Panc1 (cell line): Measurements from ENCODE around the gene SH3BGR. TPM values are rescaled to one million over a fixed set of nuclear protein-coding genes. Genes with fewer than 3 reads are reported as not detected.

Source experiments
- ATAC-seq: fragments of 200-7000 bp; cut with Tn5 transposase; 2 replicates; pipeline ENCODE4 v1.9.1; 2020; ENCODE audit warnings: mild to moderate bottlenecking, moderate library complexity
- BruUV-seq: library from RNA; stranded (reverse); fragments of 400-500 nt; replicated peaks from 2 replicates; lab custom pipeline; 2021; lab: Mats Ljungman, UMichigan
- CTCF ChIA-PET: fragments of 300-600 bp; sonication (Branson Sonifier 250); formaldehyde crosslinking; loops from one replicate; lab custom pipeline; 2022; ENCODE audit warnings: antibody characterized with exemption; lab: Charles Lee
- POLR2A ChIA-PET: fragments of 300-600 bp; sonication (Branson Sonifier 250); formaldehyde crosslinking; loops from one replicate; lab custom pipeline; 2022; ENCODE audit warnings: antibody characterized with exemption; lab: Charles Lee
- DNase-seq: peaks from one replicate; pipeline ENCODE4 v3.0.0-alpha.2; 2010; ENCODE audit warnings: low read depth, low spot score
- H3K27ac ChIP-seq: 2 replicates; pipeline ENCODE4 v1.5.1; 2011; ENCODE audit warnings: mild to moderate bottlenecking, low read length, inconsistent platforms
- H3K27me3 ChIP-seq: fragments of 200-500 bp; sonication (Bioruptor generic); 2 replicates; pipeline ENCODE4 v1.6.0; 2014; ENCODE audit warnings: low read length, inconsistent platforms; ENCODE audit not compliant: control insufficient read depth, insufficient read depth
- H3K36me3 ChIP-seq: fragments of 200-500 bp; sonication (Bioruptor generic); 2 replicates; pipeline ENCODE4 v1.5.1; 2014; ENCODE audit warnings: inconsistent platforms, mild to moderate bottlenecking, low read length, moderate library complexity; ENCODE audit not compliant: control insufficient read depth, insufficient read depth
- H3K4me1 ChIP-seq: 2 replicates; pipeline ENCODE4 v1.5.1; 2011; ENCODE audit warnings: inconsistent platforms, mild to moderate bottlenecking, low read length, moderate library complexity; ENCODE audit not compliant: control insufficient read depth, insufficient read depth
- H3K4me3 ChIP-seq, 2 experiments: 2 replicates each; pipeline ENCODE4 v1.5.1; 2011 to 2012; ENCODE audit warnings: low read depth in 2 of 2, low read length in 2 of 2, mild to moderate bottlenecking in 2 of 2, inconsistent platforms in 1 of 2, moderate library complexity in 1 of 2
- H3K9me3 ChIP-seq: fragments of 200-500 bp; sonication (Bioruptor generic); 2 replicates; pipeline ENCODE4 v1.5.1; 2014; ENCODE audit warnings: low read depth, mild to moderate bottlenecking, inconsistent platforms, low read length, moderate library complexity; ENCODE audit not compliant: control insufficient read depth, insufficient read depth
- POLR2AphosphoS5 ChIP-seq: IDR thresholded peaks from 2 replicates; pipeline ENCODE4 v1.6.1; 2012; ENCODE audit warnings: mild to moderate bottlenecking, low read depth, low read length, moderate library complexity
- SIN3A ChIP-seq: IDR thresholded peaks from 2 replicates; pipeline ENCODE4 v1.6.1; 2012; ENCODE audit warnings: low read depth, mild to moderate bottlenecking, low read length, moderate library complexity, borderline replicate concordance; ENCODE audit not compliant: insufficient read depth
- TCF7L2 ChIP-seq: IDR thresholded peaks from 2 replicates; pipeline ENCODE4 v1.6.1; 2011; ENCODE audit warnings: mild to moderate bottlenecking, low read depth, low read length, inconsistent platforms
- in situ Hi-C: cut with HindIII; loops from 2 replicates; pipeline ENCODE4 v1.10.0; 2016; ENCODE audit warnings: low sequenced_read_pairs, low pct_unique_long_range_greater_than_20kb
- intact Hi-C: fragments of 100-400 bp; cut with micrococcal nuclease; formaldehyde crosslinking; loops from one replicate; pipeline ENCODE4 v1.10.0; 2022; ENCODE audit not compliant: unreplicated experiment
- total RNA-seq: library from RNA; stranded (reverse); gene quantifications from one replicate; pipeline ENCODE4 v1.2.1, GENCODE V29; 2021; ENCODE audit not compliant: unreplicated experiment
- TF ChIP-seq, protein P1 (sequence below), 2 experiments: IDR thresholded peaks; 2 replicates each; pipeline ENCODE4 v1.6.1; 2011 to 2012; ENCODE audit warnings: low read depth in 2 of 2, control low read depth in 1 of 2, low read length in 1 of 2, mild to moderate bottlenecking in 1 of 2, moderate library complexity in 1 of 2; ENCODE audit not compliant: insufficient read depth in 1 of 2
- TF ChIP-seq, protein P2 (sequence below): fragments of 450-650 bp; IDR thresholded peaks from 2 replicates; pipeline ENCODE4 v1.5.1; 2017; ENCODE audit warnings: mild to moderate bottlenecking

SH3BGR gene
- total RNA-seq, 1 experiment from 2014 or later, result 1.7 TPM

DNA sequence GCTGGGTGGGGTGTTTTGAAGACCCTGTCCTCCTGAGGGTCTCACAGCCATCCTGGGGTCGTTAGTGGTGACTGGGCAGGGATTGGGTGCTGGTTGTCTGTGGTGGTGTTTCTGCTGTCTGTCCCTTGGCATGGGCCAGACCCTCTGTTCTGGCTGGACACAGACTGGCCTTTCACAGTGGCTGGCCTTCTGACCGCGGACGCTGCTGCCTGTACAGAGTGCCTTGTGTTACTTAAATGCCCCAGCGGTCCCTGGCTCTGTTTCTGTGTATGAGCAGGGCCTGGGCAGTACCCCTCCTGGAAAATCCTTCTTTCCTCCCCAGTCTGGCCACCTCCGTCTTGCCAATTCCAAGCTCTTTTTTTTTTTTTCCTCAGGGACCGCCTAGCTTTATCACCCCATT, 50.9 kb downstream of the SH3BGR start:
- ChIA-PET POLR2A (no interaction called here), CTCF (no interaction called here)
- TF ChIP-seq, protein P1, sequence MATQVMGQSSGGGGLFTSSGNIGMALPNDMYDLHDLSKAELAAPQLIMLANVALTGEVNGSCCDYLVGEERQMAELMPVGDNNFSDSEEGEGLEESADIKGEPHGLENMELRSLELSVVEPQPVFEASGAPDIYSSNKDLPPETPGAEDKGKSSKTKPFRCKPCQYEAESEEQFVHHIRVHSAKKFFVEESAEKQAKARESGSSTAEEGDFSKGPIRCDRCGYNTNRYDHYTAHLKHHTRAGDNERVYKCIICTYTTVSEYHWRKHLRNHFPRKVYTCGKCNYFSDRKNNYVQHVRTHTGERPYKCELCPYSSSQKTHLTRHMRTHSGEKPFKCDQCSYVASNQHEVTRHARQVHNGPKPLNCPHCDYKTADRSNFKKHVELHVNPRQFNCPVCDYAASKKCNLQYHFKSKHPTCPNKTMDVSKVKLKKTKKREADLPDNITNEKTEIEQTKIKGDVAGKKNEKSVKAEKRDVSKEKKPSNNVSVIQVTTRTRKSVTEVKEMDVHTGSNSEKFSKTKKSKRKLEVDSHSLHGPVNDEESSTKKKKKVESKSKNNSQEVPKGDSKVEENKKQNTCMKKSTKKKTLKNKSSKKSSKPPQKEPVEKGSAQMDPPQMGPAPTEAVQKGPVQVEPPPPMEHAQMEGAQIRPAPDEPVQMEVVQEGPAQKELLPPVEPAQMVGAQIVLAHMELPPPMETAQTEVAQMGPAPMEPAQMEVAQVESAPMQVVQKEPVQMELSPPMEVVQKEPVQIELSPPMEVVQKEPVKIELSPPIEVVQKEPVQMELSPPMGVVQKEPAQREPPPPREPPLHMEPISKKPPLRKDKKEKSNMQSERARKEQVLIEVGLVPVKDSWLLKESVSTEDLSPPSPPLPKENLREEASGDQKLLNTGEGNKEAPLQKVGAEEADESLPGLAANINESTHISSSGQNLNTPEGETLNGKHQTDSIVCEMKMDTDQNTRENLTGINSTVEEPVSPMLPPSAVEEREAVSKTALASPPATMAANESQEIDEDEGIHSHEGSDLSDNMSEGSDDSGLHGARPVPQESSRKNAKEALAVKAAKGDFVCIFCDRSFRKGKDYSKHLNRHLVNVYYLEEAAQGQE (IDR thresholded peaks at IDR 0.05; ENCODE audit: insufficient read depth in 1 of 2, low read depth in 2 of 2, low read length in 1 of 2), result no peak
- TF ChIP-seq, protein P2, sequence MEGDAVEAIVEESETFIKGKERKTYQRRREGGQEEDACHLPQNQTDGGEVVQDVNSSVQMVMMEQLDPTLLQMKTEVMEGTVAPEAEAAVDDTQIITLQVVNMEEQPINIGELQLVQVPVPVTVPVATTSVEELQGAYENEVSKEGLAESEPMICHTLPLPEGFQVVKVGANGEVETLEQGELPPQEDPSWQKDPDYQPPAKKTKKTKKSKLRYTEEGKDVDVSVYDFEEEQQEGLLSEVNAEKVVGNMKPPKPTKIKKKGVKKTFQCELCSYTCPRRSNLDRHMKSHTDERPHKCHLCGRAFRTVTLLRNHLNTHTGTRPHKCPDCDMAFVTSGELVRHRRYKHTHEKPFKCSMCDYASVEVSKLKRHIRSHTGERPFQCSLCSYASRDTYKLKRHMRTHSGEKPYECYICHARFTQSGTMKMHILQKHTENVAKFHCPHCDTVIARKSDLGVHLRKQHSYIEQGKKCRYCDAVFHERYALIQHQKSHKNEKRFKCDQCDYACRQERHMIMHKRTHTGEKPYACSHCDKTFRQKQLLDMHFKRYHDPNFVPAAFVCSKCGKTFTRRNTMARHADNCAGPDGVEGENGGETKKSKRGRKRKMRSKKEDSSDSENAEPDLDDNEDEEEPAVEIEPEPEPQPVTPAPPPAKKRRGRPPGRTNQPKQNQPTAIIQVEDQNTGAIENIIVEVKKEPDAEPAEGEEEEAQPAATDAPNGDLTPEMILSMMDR, result no peak
- TF ChIP-seq SIN3A, result no peak
- TF ChIP-seq POLR2AphosphoS5, result no peak
- TF ChIP-seq TCF7L2, result no peak
- no peak overlapping the region for H3K4me3 ChIP-seq
- BruUV-seq, result no TSS peak
- no peaks in the 10 kb centered on the region for H3K36me3 ChIP-seq
- in situ Hi-C loops, result no loop called here
- no peaks in the 10 kb centered on the region for H3K9me3 ChIP-seq
- no peaks in the 10 kb centered on the region for H3K27me3 ChIP-seq
- ATAC-seq (no peak), DNase-seq (no peak)
- intact Hi-C loops, result no loop called here
- H3K4me1 ChIP-seq, result no peaks in the 10 kb centered on the region
- no peak overlapping the region for H3K27ac ChIP-seq

DNA sequence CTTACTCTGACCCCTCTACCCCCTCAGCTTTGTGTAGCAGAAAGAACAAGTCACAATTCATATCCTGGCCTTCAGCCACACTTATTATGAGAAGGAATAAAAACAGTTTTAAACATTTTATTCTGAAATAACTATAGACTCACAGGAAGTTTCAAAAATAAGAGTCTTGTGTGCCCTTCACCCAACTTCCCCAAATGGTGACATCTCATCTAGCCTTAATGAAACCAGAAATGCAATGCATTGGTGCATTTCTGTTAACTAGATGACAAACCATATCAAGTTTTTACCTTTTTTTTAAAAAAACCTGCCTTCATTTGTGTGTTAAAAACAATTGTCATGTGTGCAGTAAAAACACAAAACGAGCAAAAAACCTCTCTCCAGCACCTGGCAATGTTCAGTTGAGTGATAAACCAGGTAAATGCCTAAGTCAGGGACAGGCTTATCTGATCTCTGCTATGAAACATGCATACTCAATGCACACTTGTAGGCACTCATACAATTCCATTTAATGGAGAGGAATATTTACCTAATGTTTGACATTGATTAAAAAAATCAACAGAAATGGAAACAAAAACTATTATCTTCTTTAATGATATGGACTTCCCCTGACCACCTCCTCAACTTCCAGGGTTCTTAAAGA, 51.5 kb downstream of the SH3BGR start:
- intact Hi-C loops (no loop called here), in situ Hi-C loops (no loop called here)
- H3K27ac ChIP-seq, result no peak overlapping the region
- DNase-seq (no peak), ATAC-seq (no peak)
- H3K9me3 ChIP-seq, result no peaks in the 10 kb centered on the region
- POLR2A ChIA-PET, result no interaction called here
- TF ChIP-seq TCF7L2 (no peak), POLR2AphosphoS5 (no peak), SIN3A (no peak)
- TF ChIP-seq, protein P1 (IDR thresholded peaks at IDR 0.05; ENCODE audit: insufficient read depth in 1 of 2, low read depth in 2 of 2, low read length in 1 of 2), result no peak
- TF ChIP-seq, protein P2, result no peak
- no peaks in the 10 kb centered on the region for H3K36me3 ChIP-seq
- CTCF ChIA-PET, result no interaction called here
- no peaks in the 10 kb centered on the region for H3K27me3 ChIP-seq
- H3K4me3 ChIP-seq, result no peak overlapping the region
- no peaks in the 10 kb centered on the region for H3K4me1 ChIP-seq
- no TSS peak for BruUV-seq
